Endothelial cell of umbilical vein (primary cell): ENCODE data around the gene SLC12A9. TPM values are rescaled to one million over a fixed set of nuclear protein-coding genes. Genes with fewer than 3 reads are reported as not detected.

Experiments
- BruUV-seq: library from RNA; stranded (reverse); fragments of 400-500 nt; replicated peaks from 2 replicates; lab custom pipeline; 2021; lab: Mats Ljungman, UMichigan
- CTCF ChIA-PET: fragments of 300-600, 350-600 bp; sonication (Branson Sonifier 250); formaldehyde crosslinking; loops from one replicate; lab custom pipeline; 2021; ENCODE audit warnings: antibody characterized with exemption, inconsistent platforms; lab: Charles Lee
- POLR2A ChIA-PET: fragments of 300-600, 350-600 bp; sonication (Branson Sonifier 250); formaldehyde crosslinking; loops from one replicate; lab custom pipeline; 2021; ENCODE audit warnings: antibody characterized with exemption, inconsistent platforms; lab: Charles Lee
- DNase-seq: peaks from one replicate; pipeline ENCODE4 v3.0.0-alpha.2; 2011; ENCODE audit warnings: low read depth, low spot score
- FAIRE-seq: peaks from 2 replicates; lab custom pipeline; 2011; peaks lifted over from hg19 to GRCh38; lab: Jason Lieb, UNC
- H2AFZ ChIP-seq: 2 replicates; pipeline ENCODE4 v1.6.0; 2012; ENCODE audit warnings: low read depth, low read length, control low read depth, inconsistent platforms
- H3K27ac ChIP-seq: 2 replicates; pipeline ENCODE4 v1.5.1; 2011; ENCODE audit warnings: low read depth, mild to moderate bottlenecking, control low read depth, low read length, moderate library complexity; ENCODE audit not compliant: insufficient read depth
- H3K27me3 ChIP-seq, 2 experiments: 2 replicates each; pipeline versions ENCODE4 v1.6.0 to v1.6.1; 2011; ENCODE audit warnings: low read length in 2 of 2, mixed read lengths in 1 of 2; ENCODE audit not compliant: control insufficient read depth in 2 of 2, insufficient read depth in 2 of 2
- H3K36me3 ChIP-seq, 2 experiments: 2 replicates in 1 of 2; 3 replicates in 1 of 2; pipeline ENCODE4 v1.5.1; 2011; ENCODE audit warnings: low read length in 2 of 2, mild to moderate bottlenecking in 1 of 2, moderate library complexity in 1 of 2; ENCODE audit not compliant: control insufficient read depth in 2 of 2, insufficient read depth in 2 of 2; ENCODE audit errors: extremely low read depth in 1 of 2
- H3K4me1 ChIP-seq: 3 replicates; pipeline ENCODE4 v1.5.1; 2011; ENCODE audit warnings: mild to moderate bottlenecking, low read length; ENCODE audit not compliant: control insufficient read depth, insufficient read depth; ENCODE audit errors: extremely low read depth
- H3K4me2 ChIP-seq: 2 replicates; pipeline ENCODE4 v1.6.1; 2011; ENCODE audit warnings: low read length, control low read depth, mixed read lengths; ENCODE audit not compliant: insufficient read depth
- H3K4me3 ChIP-seq, 3 experiments: fragments of 200-600 bp in 1 of 3; sonication (generic), shearing (Covaris generic) in 1 of 3; replicated peaks in 1 of 3; 2 replicates each; pipeline ENCODE4 v1.5.1; 2011 to 2016; ENCODE audit warnings: control low read depth in 3 of 3, low read length in 3 of 3, mild to moderate bottlenecking in 2 of 3, inconsistent platforms in 1 of 3, low read depth in 1 of 3, moderate library complexity in 1 of 3; ENCODE audit not compliant: insufficient read depth in 1 of 3
- H3K79me2 ChIP-seq: 2 replicates; pipeline ENCODE4 v1.6.0; 2012; ENCODE audit warnings: low read length, inconsistent platforms; ENCODE audit not compliant: control insufficient read depth, insufficient read depth
- H3K9ac ChIP-seq: replicated peaks from 2 replicates; pipeline ENCODE3; 2011; ENCODE audit warnings: low read length, control low read depth; ENCODE audit not compliant: insufficient read depth; ENCODE audit errors: extremely low read depth
- H3K9me1 ChIP-seq: replicated peaks from 3 replicates; pipeline ENCODE4 v1.6.0; 2011; ENCODE audit warnings: mild to moderate bottlenecking, low read length; ENCODE audit not compliant: control insufficient read depth, insufficient read depth; ENCODE audit errors: extremely low read depth
- H3K9me3 ChIP-seq: replicated peaks from 2 replicates; pipeline ENCODE4 v1.5.1; 2012; ENCODE audit warnings: low read length, inconsistent platforms; ENCODE audit not compliant: control insufficient read depth, insufficient read depth
- H4K20me1 ChIP-seq: replicated peaks from 2 replicates; pipeline ENCODE3; 2011; ENCODE audit warnings: mild to moderate bottlenecking, low read length; ENCODE audit not compliant: control insufficient read depth, insufficient read depth; ENCODE audit errors: extremely low read depth
- CTCF ChIP-seq, 2 donors: IDR thresholded peaks; 1 replicate in 1 of 2; 2 replicates in 1 of 2; pipeline ENCODE4 v1.5.1; 2011; ENCODE audit warnings: low read length in 2 of 2, mild to moderate bottlenecking in 2 of 2, moderate library complexity in 2 of 2, control low read depth in 1 of 2, inconsistent platforms in 1 of 2, low read depth in 1 of 2; ENCODE audit not compliant: insufficient read depth in 1 of 2; ENCODE audit errors: extremely low read depth in 1 of 2
- EZH2 ChIP-seq: IDR thresholded peaks from 2 replicates; pipeline ENCODE4 v1.6.1; 2012; ENCODE audit warnings: borderline replicate concordance, low read depth, mild to moderate bottlenecking, moderate library complexity, low read length, inconsistent platforms; ENCODE audit not compliant: severe bottlenecking
- FOS ChIP-seq: IDR thresholded peaks from 2 replicates; pipeline ENCODE4 v1.6.1; 2011; ENCODE audit warnings: mild to moderate bottlenecking, low read length, moderate library complexity, borderline replicate concordance; ENCODE audit not compliant: insufficient read depth
- GATA2 ChIP-seq: IDR thresholded peaks from 2 replicates; pipeline ENCODE4 v1.7.0; 2011; ENCODE audit warnings: low read depth, mild to moderate bottlenecking, moderate library complexity, mixed read lengths, low read length; ENCODE audit not compliant: insufficient read length, insufficient read depth
- JUN ChIP-seq: IDR thresholded peaks from 2 replicates; pipeline ENCODE4 v1.6.1; 2011; ENCODE audit warnings: borderline replicate concordance, low read depth; ENCODE audit not compliant: insufficient read length, insufficient read depth
- MAX ChIP-seq: IDR thresholded peaks from 2 replicates; pipeline ENCODE4 v1.6.1; 2011; ENCODE audit not compliant: insufficient read depth, insufficient read length
- MYC ChIP-seq: IDR thresholded peaks from one replicate; pipeline ENCODE4 v1.6.1; 2011; ENCODE audit warnings: mild to moderate bottlenecking, low read depth, low read length
- POLR2A ChIP-seq: IDR thresholded peaks from 2 replicates; pipeline ENCODE4 v1.6.1; 2012; ENCODE audit warnings: low read depth, mild to moderate bottlenecking, control low read depth, low read length
- POLR2AphosphoS5 ChIP-seq: IDR thresholded peaks from 2 replicates; pipeline ENCODE4 v1.6.1; 2012; ENCODE audit warnings: low read depth, mild to moderate bottlenecking, control low read depth, low read length, moderate library complexity; ENCODE audit not compliant: insufficient read depth
- dilution Hi-C: fragments of 300-500 bp; cut with MboI; formaldehyde crosslinking; loops from one replicate; pipeline ENCODE4 v1.15.0; 2019; ENCODE audit warnings: low sequenced_read_pairs; ENCODE audit not compliant: extremely low pct_ligation_motif_present
- intact Hi-C: fragments of 100-400 bp; cut with micrococcal nuclease; formaldehyde crosslinking; loops from one replicate; pipeline ENCODE4 v1.10.0; 2022
- polyA plus RNA-seq, 4 experiments: library from polyadenylated mRNA; depleted of rRNA in 3 of 4; stranded (reverse) in 3 of 4; unstranded in 1 of 4; fragments of >200 nt; gene quantifications; 2 replicates each; pipeline versions ENCODE4 v1.2.1 to v1.2.3, GENCODE V29; 2011 to 2012; ENCODE audit warnings: missing spikeins in 1 of 4
- total RNA-seq: library from RNA; stranded (reverse); gene quantifications from 2 replicates; pipeline ENCODE4 v1.2.3, GENCODE V29; 2021

SLC12A9 gene
- total and polyA plus RNA-seq, 2 donors (not counting 3 experiments of a cell fraction or from before 2014, with no cell fraction given), result 35.0 to 37.0 TPM

GRCh38 chr7:100860702-100861615 lies 8.4 kb downstream of the SLC12A9 start:
- Histone ChIP-seq H3K27ac (no peak overlapping the region), H3K4me1 (peaks cover 18% of the 10 kb centered on the region), H4K20me1 (no peaks in the 10 kb centered on the region), H3K9ac (no peak overlapping the region), H3K4me2 (no peak overlapping the region), H3K9me1 (no peaks in the 10 kb centered on the region), H3K36me3 (peaks cover 5 to 7% of the 10 kb centered on the region in 2 experiments), H3K4me3 (no peak overlapping the region), H3K9me3 (no peaks in the 10 kb centered on the region), H3K27me3 (no peaks in the 10 kb centered on the region), H3K79me2 (no peaks in the 10 kb centered on the region), H2AFZ (no peak overlapping the region)
- dilution Hi-C loops, result no loop called here
- no TSS peak for BruUV-seq
- ChIA-PET CTCF (interaction anchor here (1.1 kb wide), 1 partner anchor 9 kb away, joined by 6 read pairs; the partner anchor contains the start of gene SLC12A9), POLR2A (interaction anchor here (0.7 kb wide), 1 partner anchor 14 kb away, joined by 3 read pairs; the partner anchor contains the start of gene SRRT)
- no peak for TF ChIP-seq GATA2
- no peak for TF ChIP-seq JUN
- TF ChIP-seq POLR2A, result no peak
- no peak for TF ChIP-seq MYC
- TF ChIP-seq MAX, result no peak
- TF ChIP-seq EZH2, result no peak
- no peak for TF ChIP-seq FOS
- no peak for TF ChIP-seq POLR2AphosphoS5
- no peak for TF ChIP-seq CTCF (IDR thresholded peaks at IDR 0.05; ENCODE audit: extremely low read depth in 1 of 2, insufficient read depth in 1 of 2, low read depth in 1 of 2, low read length in 2 of 2)
- DNase-seq, result no peak
- FAIRE-seq, result no peak
- intact Hi-C loops, result loop anchor here (10.0 kb wide), 1 partner anchor 276 kb away; the partner anchor contains the start of genes FBXO24 and LRCH4
